ENCODE data around the gene POPDC3. TPM values are rescaled to one million over a fixed set of nuclear protein-coding genes. Genes with fewer than 3 reads are reported as not detected.
A peak's percentile ranks its signal among the peaks of the same experiment; 100 is the strongest.

The POPDC3 gene
- total and polyA plus RNA-seq, 11 donors = 29.3 to 59.7 (median 53.0) TPM

DNA sequence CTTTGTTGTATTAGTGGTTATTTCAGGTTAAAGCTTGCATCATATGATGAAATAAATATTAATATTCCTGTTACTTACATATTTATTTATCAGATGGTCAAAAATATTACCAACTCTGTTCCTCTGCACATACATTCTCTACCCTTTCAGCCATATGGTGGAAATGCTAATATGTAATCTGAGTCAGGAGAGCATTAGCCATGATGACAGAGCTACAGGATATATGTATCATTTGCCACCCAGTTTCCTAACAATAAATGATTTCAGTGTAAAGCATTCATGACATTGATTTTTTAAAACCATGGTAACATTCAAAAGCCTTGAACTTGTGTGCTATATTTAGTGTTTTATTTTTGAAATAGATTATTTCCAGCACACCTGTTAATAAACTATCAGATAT, 16.6 kb downstream of the POPDC3 start:
- Histone ChIP-seq H3K27ac (peak overlapping the region in 2 of 12 donors; percentile 48 to 50), H3K36me3 (peaks cover 0 to 22% (median 6%) of the 10 kb centered on the region in 9 donors), H3K4me1 (peaks cover 0 to 32% (median 2%) of the 10 kb centered on the region in 12 donors), H3K9me3 (no peaks in the 10 kb centered on the region), H3K27me3 (no peaks in the 10 kb centered on the region), H3K4me3 (no peak overlapping the region)
- TF ChIP-seq, protein P1, sequence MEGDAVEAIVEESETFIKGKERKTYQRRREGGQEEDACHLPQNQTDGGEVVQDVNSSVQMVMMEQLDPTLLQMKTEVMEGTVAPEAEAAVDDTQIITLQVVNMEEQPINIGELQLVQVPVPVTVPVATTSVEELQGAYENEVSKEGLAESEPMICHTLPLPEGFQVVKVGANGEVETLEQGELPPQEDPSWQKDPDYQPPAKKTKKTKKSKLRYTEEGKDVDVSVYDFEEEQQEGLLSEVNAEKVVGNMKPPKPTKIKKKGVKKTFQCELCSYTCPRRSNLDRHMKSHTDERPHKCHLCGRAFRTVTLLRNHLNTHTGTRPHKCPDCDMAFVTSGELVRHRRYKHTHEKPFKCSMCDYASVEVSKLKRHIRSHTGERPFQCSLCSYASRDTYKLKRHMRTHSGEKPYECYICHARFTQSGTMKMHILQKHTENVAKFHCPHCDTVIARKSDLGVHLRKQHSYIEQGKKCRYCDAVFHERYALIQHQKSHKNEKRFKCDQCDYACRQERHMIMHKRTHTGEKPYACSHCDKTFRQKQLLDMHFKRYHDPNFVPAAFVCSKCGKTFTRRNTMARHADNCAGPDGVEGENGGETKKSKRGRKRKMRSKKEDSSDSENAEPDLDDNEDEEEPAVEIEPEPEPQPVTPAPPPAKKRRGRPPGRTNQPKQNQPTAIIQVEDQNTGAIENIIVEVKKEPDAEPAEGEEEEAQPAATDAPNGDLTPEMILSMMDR (IDR thresholded peaks at IDR 0.05) = no peak
- TF ChIP-seq POLR2A (IDR thresholded peaks at IDR 0.05) = no peak
- no peak for ATAC-seq
- no peak for DNase-seq
- intact Hi-C loops (cut with DNase I) = no loop called here

DNA sequence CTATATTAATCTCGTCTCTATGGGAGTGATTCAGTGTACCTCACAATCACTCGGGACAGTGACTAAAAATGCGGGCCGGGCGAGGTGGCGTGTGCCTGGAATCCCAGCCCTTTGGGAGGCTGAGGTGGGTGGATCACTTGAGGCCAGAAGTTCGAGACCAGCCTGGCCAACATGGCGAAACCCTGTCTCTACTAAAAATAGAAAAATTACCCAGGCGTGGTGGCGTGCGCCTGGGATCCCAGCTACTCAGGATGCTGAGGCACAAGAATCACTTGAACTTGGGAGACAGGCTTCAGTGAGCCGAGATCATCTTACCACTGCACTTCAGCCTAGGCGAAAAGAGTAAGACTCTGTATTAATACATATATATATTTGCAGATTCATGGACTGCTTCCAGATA, 17.4 kb downstream of the POPDC3 start:
- intact Hi-C loops (cut with DNase I) = no loop called here
- Histone ChIP-seq H3K9me3 (no peaks in the 10 kb centered on the region), H3K4me1 (peaks cover 0 to 32% (median 2%) of the 10 kb centered on the region in 12 donors), H3K27me3 (no peaks in the 10 kb centered on the region), H3K27ac (no peak overlapping the region), H3K4me3 (no peak overlapping the region), H3K36me3 (peaks cover 0 to 22% (median 8%) of the 10 kb centered on the region in 9 donors)
- ATAC-seq (no peak), DNase-seq (no peak)
- TF ChIP-seq, protein P1 (IDR thresholded peaks at IDR 0.05) = no peak
- TF ChIP-seq POLR2A (IDR thresholded peaks at IDR 0.05) = no peak
- 87 to 89% (median 88%) methylated on average over 13 of the region's 13 CpGs for WGBS, 4 donors

DNA sequence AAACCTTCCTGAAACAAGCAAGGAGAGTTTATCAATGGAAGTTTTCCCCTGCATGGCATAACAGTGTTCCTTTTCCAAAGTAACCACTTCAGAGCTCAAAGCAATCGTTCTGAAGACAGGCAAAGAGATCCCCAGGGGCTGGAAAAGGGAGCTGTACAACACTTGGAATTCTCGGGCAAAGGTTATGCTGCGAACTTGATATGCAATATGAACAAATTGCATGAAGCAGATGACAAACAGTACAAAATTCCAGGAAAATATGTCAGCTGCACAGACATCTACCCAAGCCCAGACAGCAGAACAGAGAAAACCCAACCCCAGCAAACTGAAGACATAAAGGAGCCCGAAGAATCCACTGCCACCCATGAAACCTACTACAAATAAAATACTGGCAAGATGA, 18.4 kb downstream of the POPDC3 start:
- TF ChIP-seq, protein P1 (IDR thresholded peaks at IDR 0.05) = no peak
- no peak for TF ChIP-seq POLR2A (IDR thresholded peaks at IDR 0.05)
- intact Hi-C loops (cut with DNase I) = no loop called here
- peaks cover 0 to 32% (median 2%) of the 10 kb centered on the region in 12 donors for H3K4me1 ChIP-seq
- DNase-seq (no peak), ATAC-seq (no peak)
- no peak overlapping the region for H3K4me3 ChIP-seq
- no peak overlapping the region for H3K27ac ChIP-seq
- no peaks in the 10 kb centered on the region for H3K27me3 ChIP-seq
- peaks cover 0 to 32% (median 8%) of the 10 kb centered on the region in 9 donors for H3K36me3 ChIP-seq
- no peaks in the 10 kb centered on the region for H3K9me3 ChIP-seq
- WGBS, 4 donors = 59 to 62% (median 60%) methylated on average over 4 of the region's 4 CpGs

DNA sequence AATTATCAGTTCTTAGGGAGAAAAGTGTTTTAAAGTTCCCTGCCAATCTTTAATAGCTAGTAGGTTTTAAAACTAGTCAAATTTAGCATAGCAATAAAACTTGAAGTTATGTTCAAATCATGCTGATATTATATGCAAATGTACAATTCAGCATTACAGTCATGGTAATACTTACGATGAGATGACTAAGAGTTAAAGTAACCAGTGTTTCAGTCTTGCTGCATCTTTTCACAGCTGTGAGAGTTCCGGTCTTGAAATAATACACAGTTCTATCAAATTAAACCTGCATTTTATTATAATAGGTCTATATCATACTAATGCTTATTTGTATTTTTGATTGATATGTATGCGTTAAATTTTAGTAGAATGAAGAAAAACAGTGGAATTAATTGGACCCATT, 26.1 kb downstream of the POPDC3 start:
- Histone ChIP-seq H3K4me3 (no peak overlapping the region), H3K4me1 (no peaks in the 10 kb centered on the region), H3K36me3 (peaks cover 0 to 37% (median 5%) of the 10 kb centered on the region in 9 donors), H3K27me3 (no peaks in the 10 kb centered on the region), H3K27ac (no peak overlapping the region), H3K9me3 (no peaks in the 10 kb centered on the region)
- no peak for TF ChIP-seq POLR2A (IDR thresholded peaks at IDR 0.05)
- 96 to 97% (median 96%) methylated on average over 3 of the region's 3 CpGs for WGBS, 4 donors
- ATAC-seq = no peak
- intact Hi-C loops (cut with DNase I) = no loop called here
- DNase-seq = no peak

DNA sequence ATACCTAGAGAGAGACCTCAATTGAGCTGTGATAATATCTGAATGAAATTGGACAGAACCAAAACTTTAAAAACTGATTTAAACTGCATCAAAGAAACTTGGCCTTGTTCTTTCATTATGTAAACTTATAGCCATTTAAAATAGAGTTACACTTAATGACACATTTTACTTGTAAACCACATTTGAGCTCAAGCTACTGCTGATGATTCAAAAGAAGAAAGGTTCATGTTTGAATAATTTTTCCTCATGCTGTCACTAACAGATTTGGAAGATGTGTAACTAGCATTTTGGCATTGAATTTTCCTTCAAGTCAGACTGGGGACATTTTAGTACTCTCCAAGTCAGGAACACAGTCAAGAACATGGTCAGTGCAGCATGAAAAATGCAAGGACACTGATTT, 26.9 kb downstream of the POPDC3 start:
- Histone ChIP-seq H3K36me3 (peaks cover 0 to 39% (median 6%) of the 10 kb centered on the region in 9 donors), H3K27me3 (no peaks in the 10 kb centered on the region), H3K4me1 (no peaks in the 10 kb centered on the region), H3K27ac (no peak overlapping the region), H3K9me3 (no peaks in the 10 kb centered on the region), H3K4me3 (no peak overlapping the region)
- intact Hi-C loops (cut with DNase I) = no loop called here
- ATAC-seq (no peak), DNase-seq (no peak)
- no peak for TF ChIP-seq POLR2A (IDR thresholded peaks at IDR 0.05)
- TF ChIP-seq, protein P1 (IDR thresholded peaks at IDR 0.05) = no peak
